GM12801 (cell line): ENCODE data around the gene DNAJC5G.
A peak's percentile ranks its signal among the peaks of the same experiment; 100 is the strongest.

ENCODE experiments used
- TF ChIP-seq, protein P1 (sequence below): IDR thresholded peaks from one replicate; pipeline ENCODE4 v1.5.1; 2011; ENCODE audit warnings: control low read depth; ENCODE audit not compliant: insufficient read length; ENCODE audit errors: extremely low read depth

DNAJC5G gene

GRCh38 chr2:27303093-27304025 is 28.1 kb downstream of the DNAJC5G start:
- TF ChIP-seq, protein P1, sequence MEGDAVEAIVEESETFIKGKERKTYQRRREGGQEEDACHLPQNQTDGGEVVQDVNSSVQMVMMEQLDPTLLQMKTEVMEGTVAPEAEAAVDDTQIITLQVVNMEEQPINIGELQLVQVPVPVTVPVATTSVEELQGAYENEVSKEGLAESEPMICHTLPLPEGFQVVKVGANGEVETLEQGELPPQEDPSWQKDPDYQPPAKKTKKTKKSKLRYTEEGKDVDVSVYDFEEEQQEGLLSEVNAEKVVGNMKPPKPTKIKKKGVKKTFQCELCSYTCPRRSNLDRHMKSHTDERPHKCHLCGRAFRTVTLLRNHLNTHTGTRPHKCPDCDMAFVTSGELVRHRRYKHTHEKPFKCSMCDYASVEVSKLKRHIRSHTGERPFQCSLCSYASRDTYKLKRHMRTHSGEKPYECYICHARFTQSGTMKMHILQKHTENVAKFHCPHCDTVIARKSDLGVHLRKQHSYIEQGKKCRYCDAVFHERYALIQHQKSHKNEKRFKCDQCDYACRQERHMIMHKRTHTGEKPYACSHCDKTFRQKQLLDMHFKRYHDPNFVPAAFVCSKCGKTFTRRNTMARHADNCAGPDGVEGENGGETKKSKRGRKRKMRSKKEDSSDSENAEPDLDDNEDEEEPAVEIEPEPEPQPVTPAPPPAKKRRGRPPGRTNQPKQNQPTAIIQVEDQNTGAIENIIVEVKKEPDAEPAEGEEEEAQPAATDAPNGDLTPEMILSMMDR, result peak; percentile 48

- TF ChIP-seq, protein P1, result no peak
Measured at GRCh38 chr2:27304488-27305240, 29.4 kb downstream of the DNAJC5G start.

GRCh38 chr2:27305516-27305915 is 30.3 kb downstream of the DNAJC5G start:
- TF ChIP-seq, protein P1, result no peak

DNA sequence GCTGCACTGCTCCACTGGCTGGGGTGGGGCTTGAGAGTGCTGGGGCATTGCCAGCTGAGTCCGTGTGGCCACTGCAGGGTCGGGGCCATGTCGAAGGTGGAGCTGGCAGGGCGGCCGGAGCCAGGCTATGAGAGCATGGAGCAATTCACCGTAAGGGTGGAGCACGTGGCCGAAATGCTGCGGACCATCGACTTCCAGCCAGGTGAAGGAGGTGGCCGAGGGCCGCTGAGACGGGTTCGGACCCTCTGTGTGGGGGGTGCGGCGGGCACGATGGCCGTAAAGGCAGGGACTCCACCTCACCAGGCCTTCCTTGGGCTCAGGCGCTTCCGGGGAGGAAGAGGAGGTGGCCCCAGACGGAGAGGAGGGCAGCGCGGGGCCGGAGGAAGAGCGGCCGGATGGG is 30.9 kb downstream of the DNAJC5G start:
- TF ChIP-seq, protein P1, result no peak

- TF ChIP-seq, protein P1, result no peak
Measured at GRCh38 chr2:27306573-27307286, 31.5 kb downstream of the DNAJC5G start.

- TF ChIP-seq, protein P1, result no peak
Measured at GRCh38 chr2:27307287-27307544, 32.0 kb downstream of the DNAJC5G start.
